Gastrocnemius medialis (tissue), 4 donors: Measurements from ENCODE around the gene ZNF407. TPM values are rescaled to one million over a fixed set of nuclear protein-coding genes. Genes with fewer than 3 reads are reported as not detected.
A peak's percentile ranks its signal among the peaks of the same experiment; 100 is the strongest.

Source experiments
- ATAC-seq, 2 donors: fragments of 150-250 bp; one replicate each; pipeline ENCODE4 v1.9.1; 2016
- DNase-seq, 2 donors: peaks; one replicate each; pipeline ENCODE4 v3.0.0-alpha.2; 2019
- H3K27ac ChIP-seq, 4 donors: fragments of 200-600 bp; sonication (generic); 1 replicate in 1 of 4; 2 replicates in 3 of 4; pipeline ENCODE4 v1.5.1; 2016 to 2018; ENCODE audit warnings: mild to moderate bottlenecking in 2 of 4, moderate library complexity in 1 of 4
- H3K27me3 ChIP-seq, 3 donors: fragments of 200-600 bp; sonication (generic) in 2 of 3; 1 replicate in 1 of 3; 2 replicates in 2 of 3; pipeline versions ENCODE4 v1.5.1 to v1.6.0; 2016 to 2019; ENCODE audit warnings: mild to moderate bottlenecking in 1 of 3, moderate library complexity in 1 of 3
- H3K36me3 ChIP-seq, 2 donors: fragments of 200-600 bp; sonication (generic) in 1 of 2; one replicate each; pipeline ENCODE4 v1.5.1; 2017 to 2018
- H3K4me1 ChIP-seq, 2 donors: fragments of 200-600 bp; sonication (generic) in 1 of 2; one replicate each; pipeline ENCODE4 v1.5.1; 2016 to 2017; ENCODE audit warnings: mild to moderate bottlenecking in 2 of 2
- H3K4me3 ChIP-seq, 4 donors: fragments of 200-600 bp; sonication (generic) in 3 of 4; 1 replicate in 1 of 4; 2 replicates in 3 of 4; pipeline ENCODE4 v1.5.1; 2016 to 2019; ENCODE audit warnings: mild to moderate bottlenecking in 2 of 4
- H3K9me3 ChIP-seq, 3 donors: fragments of 200-600 bp; sonication (generic) in 2 of 3; 1 replicate in 1 of 3; 2 replicates in 2 of 3; pipeline ENCODE4 v1.5.1; 2016 to 2019
- CTCF ChIP-seq, 5 experiments: fragments of 450-650 bp in 3 of 5; fragments of 200-600 bp in 2 of 5; sonication (generic) in 2 of 5; IDR thresholded peaks in 4 of 5; conservative IDR thresholded peaks in 1 of 5; 1 replicate in 4 of 5; 2 replicates in 1 of 5; pipeline ENCODE4 v1.5.1; 2016 to 2019; ENCODE audit warnings: antibody characterized with exemption in 5 of 5, mild to moderate bottlenecking in 3 of 5, moderate library complexity in 3 of 5
- POLR2A ChIP-seq, 2 donors: fragments of 450-650 bp; IDR thresholded peaks; one replicate each; pipeline ENCODE4 v1.6.1; 2017; ENCODE audit warnings: antibody characterized with exemption in 2 of 2, mild to moderate bottlenecking in 2 of 2, moderate library complexity in 2 of 2
- in situ Hi-C, 4 donors: fragments of 200-750 bp; cut with MboI; loops; one replicate each; pipeline versions ENCODE4 v1.15.0 to v1.8.0; 2017; ENCODE audit warnings: low sequenced_read_pairs in 4 of 4
- intact Hi-C: fragments of 100-400 bp; cut with DNase I; formaldehyde crosslinking; loops from one replicate; pipeline ENCODE4 v1.15.1; 2023; ENCODE audit warnings: low total_unique reads
- total RNA-seq, 4 donors: library from RNA; depleted of rRNA; stranded (reverse); fragments of >200 nt; gene quantifications; one replicate each; pipeline versions ENCODE4 v1.1.0 to v1.2.3, GENCODE V29; 2016

Gene ZNF407
- total RNA-seq, 4 donors from 2014 or later, result 5.9 to 11.4 (median 9.2) TPM

GRCh38 chr18:74977041-74977440 lies 379.4 kb downstream of the ZNF407 start:
- ATAC-seq (no peak), DNase-seq (no peak)
- TF ChIP-seq CTCF (IDR thresholded peaks at IDR 0.05 in 4 of 5, conservative IDR thresholded peaks at IDR 0.05 in 1 of 5) (no peak), POLR2A (IDR thresholded peaks at IDR 0.05) (no peak)
- intact Hi-C loops (no loop called here), in situ Hi-C loops (no loop called here)
- H3K27ac ChIP-seq, result no peak overlapping the region
- H3K4me3 ChIP-seq, result no peak overlapping the region
- H3K9me3 ChIP-seq, result no peaks in the 10 kb centered on the region
- H3K27me3 ChIP-seq, result no peaks in the 10 kb centered on the region
- no peaks in the 10 kb centered on the region for H3K4me1 ChIP-seq
- no peaks in the 10 kb centered on the region for H3K36me3 ChIP-seq

GRCh38 chr18:74980669-74981068 lies 383.0 kb downstream of the ZNF407 start:
- DNase-seq (no peak), ATAC-seq (no peak)
- intact Hi-C loops, result no loop called here
- TF ChIP-seq CTCF (IDR thresholded peaks at IDR 0.05 in 4 of 5, conservative IDR thresholded peaks at IDR 0.05 in 1 of 5) (no peak), POLR2A (IDR thresholded peaks at IDR 0.05) (no peak)
- in situ Hi-C loops, result no loop called here
- Histone ChIP-seq H3K9me3 (no peaks in the 10 kb centered on the region), H3K27me3 (no peaks in the 10 kb centered on the region), H3K4me3 (no peak overlapping the region), H3K27ac (no peak overlapping the region), H3K36me3 (no peaks in the 10 kb centered on the region), H3K4me1 (no peaks in the 10 kb centered on the region)

- Histone ChIP-seq H3K27me3 (no peaks in the 10 kb centered on the region), H3K9me3 (no peaks in the 10 kb centered on the region), H3K27ac (no peak overlapping the region), H3K4me3 (no peak overlapping the region), H3K4me1 (no peaks in the 10 kb centered on the region), H3K36me3 (no peaks in the 10 kb centered on the region)
- no peak for DNase-seq
- in situ Hi-C loops, result no loop called here
- no peak for TF ChIP-seq POLR2A (IDR thresholded peaks at IDR 0.05)
- no peak for TF ChIP-seq CTCF (IDR thresholded peaks at IDR 0.05 in 4 of 5, conservative IDR thresholded peaks at IDR 0.05 in 1 of 5)
- intact Hi-C loops, result no loop called here
- no peak for ATAC-seq
Observed at GRCh38 chr18:74981476-74981875, 383.8 kb downstream of the ZNF407 start.

- no peaks in the 10 kb centered on the region for H3K4me1 ChIP-seq
- H3K9me3 ChIP-seq, result no peaks in the 10 kb centered on the region
- intact Hi-C loops (no loop called here), in situ Hi-C loops (no loop called here)
- no peaks in the 10 kb centered on the region for H3K27me3 ChIP-seq
- H3K36me3 ChIP-seq, result no peaks in the 10 kb centered on the region
- no peak overlapping the region for H3K4me3 ChIP-seq
- H3K27ac ChIP-seq, result no peak overlapping the region
- ATAC-seq (peak in 1 of 2 donors; percentile 21), DNase-seq (no peak)
- no peak for TF ChIP-seq CTCF (IDR thresholded peaks at IDR 0.05 in 4 of 5, conservative IDR thresholded peaks at IDR 0.05 in 1 of 5)
- TF ChIP-seq POLR2A (IDR thresholded peaks at IDR 0.05), result peak in 1 of 2 donors; percentile 19
Observed at GRCh38 chr18:74982946-74983635, 385.4 kb downstream of the ZNF407 start.

GRCh38 chr18:74989134-74989533 lies 391.5 kb downstream of the ZNF407 start:
- H3K4me3 ChIP-seq, result no peak overlapping the region
- no peak for TF ChIP-seq CTCF (IDR thresholded peaks at IDR 0.05 in 4 of 5, conservative IDR thresholded peaks at IDR 0.05 in 1 of 5)
- TF ChIP-seq POLR2A (IDR thresholded peaks at IDR 0.05), result no peak
- in situ Hi-C loops (no loop called here), intact Hi-C loops (no loop called here)
- no peak overlapping the region for H3K27ac ChIP-seq
- no peaks in the 10 kb centered on the region for H3K27me3 ChIP-seq
- no peaks in the 10 kb centered on the region for H3K9me3 ChIP-seq
- ATAC-seq (no peak), DNase-seq (no peak)
- no peaks in the 10 kb centered on the region for H3K4me1 ChIP-seq
- H3K36me3 ChIP-seq, result no peaks in the 10 kb centered on the region
